Keratinocyte (primary cell): ENCODE results near the gene KCNIP3. TPM values are rescaled to one million over a fixed set of nuclear protein-coding genes. Genes with fewer than 3 reads are reported as not detected.

Experiments
- DNase-seq: peaks from one replicate; pipeline ENCODE4 v3.0.0-alpha.2; 2011; ENCODE audit warnings: low read depth, missing footprints, low spot score
- FAIRE-seq: peaks from 2 replicates; lab custom pipeline; 2011; peaks lifted over from hg19 to GRCh38; lab: Jason Lieb, UNC
- H2AFZ ChIP-seq: 2 replicates; pipeline ENCODE4 v1.6.0; 2012; ENCODE audit warnings: low read length, control low read depth, inconsistent platforms; ENCODE audit not compliant: control insufficient read depth
- H3K27ac ChIP-seq: 2 replicates; pipeline ENCODE4 v1.5.1; 2011; ENCODE audit warnings: low read length; ENCODE audit not compliant: control insufficient read depth, insufficient read depth
- H3K27me3 ChIP-seq: 3 replicates; pipeline ENCODE4 v1.6.0; 2011; ENCODE audit warnings: low read length; ENCODE audit not compliant: control insufficient read depth, insufficient read depth; ENCODE audit errors: extremely low read depth
- H3K36me3 ChIP-seq, 2 experiments: 2 replicates in 1 of 2; 3 replicates in 1 of 2; pipeline ENCODE4 v1.5.1; 2011; ENCODE audit warnings: low read length in 2 of 2, mild to moderate bottlenecking in 1 of 2; ENCODE audit not compliant: control insufficient read depth in 2 of 2, insufficient read depth in 2 of 2; ENCODE audit errors: extremely low read depth in 1 of 2
- H3K4me1 ChIP-seq: 3 replicates; pipeline ENCODE4 v1.5.1; 2011; ENCODE audit warnings: low read length; ENCODE audit not compliant: control insufficient read depth, insufficient read depth; ENCODE audit errors: extremely low read depth
- H3K4me2 ChIP-seq: 3 replicates; pipeline ENCODE4 v1.6.0; 2011; ENCODE audit warnings: low read depth, low read length; ENCODE audit not compliant: control insufficient read depth, insufficient read depth; ENCODE audit errors: extremely low read depth
- H3K4me3 ChIP-seq, 3 experiments: fragments of 200-600 bp in 1 of 3; sonication (generic) in 1 of 3; 2 replicates in 2 of 3; 3 replicates in 1 of 3; pipeline ENCODE4 v1.5.1; 2011 to 2016; ENCODE audit warnings: low read length in 3 of 3, mild to moderate bottlenecking in 3 of 3, control low read depth in 2 of 3, inconsistent platforms in 1 of 3, low read depth in 1 of 3, mixed read lengths in 1 of 3, mixed run types in 1 of 3, moderate library complexity in 1 of 3; ENCODE audit not compliant: control insufficient read depth in 2 of 3, insufficient read depth in 2 of 3; ENCODE audit errors: extremely low read depth in 1 of 3
- H3K79me2 ChIP-seq: 2 replicates; pipeline ENCODE4 v1.6.0; 2012; ENCODE audit warnings: low read length; ENCODE audit not compliant: control insufficient read depth, insufficient read depth
- H3K9ac ChIP-seq: 3 replicates; pipeline ENCODE4 v1.6.0; 2011; ENCODE audit warnings: low read length; ENCODE audit not compliant: control insufficient read depth, insufficient read depth; ENCODE audit errors: extremely low read depth
- H3K9me1 ChIP-seq: 3 replicates; pipeline ENCODE4 v1.6.0; 2011; ENCODE audit warnings: low read length; ENCODE audit not compliant: control insufficient read depth, insufficient read depth; ENCODE audit errors: extremely low read depth
- H3K9me3 ChIP-seq: 2 replicates; pipeline ENCODE4 v1.5.1; 2012; ENCODE audit warnings: low read depth, low read length; ENCODE audit not compliant: control insufficient read depth
- H4K20me1 ChIP-seq: 3 replicates; pipeline ENCODE4 v1.6.0; 2011; ENCODE audit warnings: low read length; ENCODE audit not compliant: control insufficient read depth, insufficient read depth; ENCODE audit errors: extremely low read depth
- EZH2 ChIP-seq: IDR thresholded peaks from one replicate; pipeline ENCODE4 v1.6.1; 2012; ENCODE audit warnings: inconsistent platforms, mild to moderate bottlenecking, low read length, moderate library complexity
- dilution Hi-C: fragments of 300-500 bp; cut with MboI; formaldehyde crosslinking; loops from one replicate; pipeline ENCODE4 v1.7.0; 2020; ENCODE audit warnings: low sequenced_read_pairs; ENCODE audit not compliant: extremely low pct_ligation_motif_present
- polyA plus RNA-seq, 5 experiments: library from polyadenylated mRNA; depleted of rRNA in 3 of 5; stranded (reverse) in 3 of 5; stranded (forward) in 1 of 5; unstranded in 1 of 5; fragments of >200 nt; gene quantifications; 1 replicate in 1 of 5; 2 replicates in 3 of 5; 3 replicates in 1 of 5; pipeline versions ENCODE4 v1.2.1 to v1.2.3, GENCODE V29; 2011 to 2012; ENCODE audit warnings: missing spikeins in 2 of 5, low read depth in 1 of 5, low replicate concordance in 1 of 5
- TF ChIP-seq, protein P1 (sequence below), 3 experiments: IDR thresholded peaks in 1 of 3; conservative IDR thresholded peaks in 1 of 3; optimal IDR thresholded peaks in 1 of 3; 2 replicates in 2 of 3; 3 replicates in 1 of 3; pipeline versions ENCODE3 to v1.5.1; 2011; ENCODE audit warnings: low read length in 3 of 3, mild to moderate bottlenecking in 3 of 3, moderate library complexity in 2 of 3, control low read depth in 1 of 3, inconsistent platforms in 1 of 3; ENCODE audit not compliant: insufficient read depth in 2 of 3; ENCODE audit errors: extremely low read depth in 1 of 3

Gene KCNIP3
- polyA plus RNA-seq, 1 donor (not counting 4 experiments of a cell fraction or from before 2014, with no cell fraction given), result 0.66 TPM

DNA sequence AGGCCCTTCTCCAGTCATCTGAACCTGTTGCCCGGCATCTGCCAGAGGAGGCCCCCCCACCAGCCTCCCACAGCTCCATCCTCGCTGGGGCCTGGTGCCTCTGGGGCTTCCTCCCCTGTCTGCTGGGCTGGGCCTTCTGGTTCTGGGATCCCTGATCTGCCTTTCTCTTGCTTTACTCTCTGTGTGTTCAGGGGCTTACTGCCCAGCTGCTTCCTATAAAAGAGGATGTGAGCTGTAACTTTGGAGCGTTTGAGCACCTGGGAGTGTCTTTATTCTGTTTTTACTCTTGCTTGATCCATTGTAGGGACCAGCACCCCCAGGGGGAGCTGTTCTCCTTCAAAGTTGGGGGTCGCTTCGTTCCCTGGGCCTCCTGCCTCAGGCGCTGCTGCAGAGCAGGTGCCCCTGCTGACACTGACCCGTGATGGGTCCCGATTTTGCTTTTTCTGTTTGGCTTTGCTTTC lies 82.3 kb downstream of the KCNIP3 start:
- Histone ChIP-seq H3K27ac (no peak overlapping the region), H3K79me2 (no peaks in the 10 kb centered on the region), H2AFZ (no peak overlapping the region), H3K9me1 (no peaks in the 10 kb centered on the region), H3K4me3 (no peak overlapping the region), H3K36me3 (no peaks in the 10 kb centered on the region), H3K4me1 (no peaks in the 10 kb centered on the region), H3K9ac (no peak overlapping the region), H4K20me1 (no peaks in the 10 kb centered on the region), H3K9me3 (no peaks in the 10 kb centered on the region), H3K27me3 (no peaks in the 10 kb centered on the region), H3K4me2 (no peak overlapping the region)
- no peak for TF ChIP-seq EZH2
- TF ChIP-seq, protein P1, sequence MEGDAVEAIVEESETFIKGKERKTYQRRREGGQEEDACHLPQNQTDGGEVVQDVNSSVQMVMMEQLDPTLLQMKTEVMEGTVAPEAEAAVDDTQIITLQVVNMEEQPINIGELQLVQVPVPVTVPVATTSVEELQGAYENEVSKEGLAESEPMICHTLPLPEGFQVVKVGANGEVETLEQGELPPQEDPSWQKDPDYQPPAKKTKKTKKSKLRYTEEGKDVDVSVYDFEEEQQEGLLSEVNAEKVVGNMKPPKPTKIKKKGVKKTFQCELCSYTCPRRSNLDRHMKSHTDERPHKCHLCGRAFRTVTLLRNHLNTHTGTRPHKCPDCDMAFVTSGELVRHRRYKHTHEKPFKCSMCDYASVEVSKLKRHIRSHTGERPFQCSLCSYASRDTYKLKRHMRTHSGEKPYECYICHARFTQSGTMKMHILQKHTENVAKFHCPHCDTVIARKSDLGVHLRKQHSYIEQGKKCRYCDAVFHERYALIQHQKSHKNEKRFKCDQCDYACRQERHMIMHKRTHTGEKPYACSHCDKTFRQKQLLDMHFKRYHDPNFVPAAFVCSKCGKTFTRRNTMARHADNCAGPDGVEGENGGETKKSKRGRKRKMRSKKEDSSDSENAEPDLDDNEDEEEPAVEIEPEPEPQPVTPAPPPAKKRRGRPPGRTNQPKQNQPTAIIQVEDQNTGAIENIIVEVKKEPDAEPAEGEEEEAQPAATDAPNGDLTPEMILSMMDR (optimal IDR thresholded peaks at IDR 0.05 in 1 of 3, IDR thresholded peaks at IDR 0.05 in 1 of 3, conservative IDR thresholded peaks at IDR 0.05 in 1 of 3; ENCODE audit: extremely low read depth in 1 of 3, insufficient read depth in 2 of 3, low read length in 3 of 3), result peak in 1 of 3 experiments; percentile 7
- DNase-seq, result no peak
- no peak for FAIRE-seq
- dilution Hi-C loops, result no loop called here

DNA sequence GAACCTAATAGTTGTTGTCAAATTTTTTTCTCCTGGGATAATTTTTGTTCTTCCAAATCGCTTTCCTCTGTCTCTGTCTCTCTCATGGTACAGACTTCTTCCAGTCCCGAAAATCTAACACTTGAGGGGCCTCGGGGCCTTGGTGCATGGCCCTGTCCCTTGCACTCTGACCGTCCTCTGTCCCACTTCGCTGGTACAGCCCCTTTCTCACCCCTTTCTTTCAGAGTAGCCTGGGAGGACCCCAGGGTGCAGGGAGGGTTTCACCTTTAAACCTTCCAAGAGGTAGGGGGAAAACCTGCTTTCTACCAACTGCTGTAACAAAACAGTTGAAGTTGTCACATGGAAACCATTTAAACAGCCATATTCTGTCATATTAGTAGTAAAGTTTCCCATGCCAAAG lies 83.1 kb downstream of the KCNIP3 start:
- no peak overlapping the region for H3K4me3 ChIP-seq
- no peaks in the 10 kb centered on the region for H3K36me3 ChIP-seq
- no peaks in the 10 kb centered on the region for H4K20me1 ChIP-seq
- H3K27me3 ChIP-seq, result no peaks in the 10 kb centered on the region
- H3K4me1 ChIP-seq, result peaks cover 3% of the 10 kb centered on the region
- no peaks in the 10 kb centered on the region for H3K9me1 ChIP-seq
- FAIRE-seq, result no peak
- H3K27ac ChIP-seq, result no peak overlapping the region
- dilution Hi-C loops, result no loop called here
- TF ChIP-seq, protein P1 (optimal IDR thresholded peaks at IDR 0.05 in 1 of 3, IDR thresholded peaks at IDR 0.05 in 1 of 3, conservative IDR thresholded peaks at IDR 0.05 in 1 of 3; ENCODE audit: extremely low read depth in 1 of 3, insufficient read depth in 2 of 3, low read length in 3 of 3), result no peak
- TF ChIP-seq EZH2, result no peak
- no peaks in the 10 kb centered on the region for H3K79me2 ChIP-seq
- no peak overlapping the region for H3K4me2 ChIP-seq
- no peak overlapping the region for H3K9ac ChIP-seq
- H2AFZ ChIP-seq, result no peak overlapping the region
- H3K9me3 ChIP-seq, result no peaks in the 10 kb centered on the region
- DNase-seq, result no peak
